B cell (primary cell): ENCODE data around the gene PSMA8. TPM values are rescaled to one million over a fixed set of nuclear protein-coding genes. Genes with fewer than 3 reads are reported as not detected.

ENCODE experiments used
- ATAC-seq: fragments of 200-7000 bp; cut with Tn5 transposase; one replicate; pipeline ENCODE4 v1.10.0; 2021; ENCODE audit warnings: low read depth, mild to moderate bottlenecking, moderate number of reproducible peaks, moderate library complexity
- CTCF ChIA-PET: fragments of 350-600 bp; sonication (Branson Sonifier 250); formaldehyde crosslinking; loops from one replicate; lab custom pipeline; 2021; ENCODE audit warnings: antibody characterized with exemption, inconsistent platforms; lab: Charles Lee
- POLR2A ChIA-PET: fragments of 350-600 bp; sonication (Branson Sonifier 250); formaldehyde crosslinking; loops from one replicate; lab custom pipeline; 2021; ENCODE audit warnings: antibody characterized with exemption; lab: Charles Lee
- DNase-seq: peaks from one replicate; pipeline ENCODE4 v3.0.0; 2013
- H2AFZ ChIP-seq: 2 replicates; pipeline ENCODE4 v1.6.1; 2012; ENCODE audit warnings: mild to moderate bottlenecking, low read depth, low read length; ENCODE audit not compliant: insufficient read depth, poor library complexity, severe bottlenecking
- H3K27ac ChIP-seq, 2 donors: 1 replicate in 1 of 2; 2 replicates in 1 of 2; pipeline ENCODE4 v1.5.1; 2012 to 2013; ENCODE audit warnings: low read length in 2 of 2, mild to moderate bottlenecking in 2 of 2, moderate library complexity in 1 of 2
- H3K27me3 ChIP-seq, 4 experiments: fragments of 200-600 bp in 1 of 4; sonication (generic) in 1 of 4; replicated peaks in 1 of 4; 1 replicate in 2 of 4; 2 replicates in 2 of 4; pipeline versions ENCODE4 v1.6.1 to v1.7.0; 2013 to 2016; ENCODE audit warnings: low read length in 3 of 4, mild to moderate bottlenecking in 2 of 4, mixed read lengths in 1 of 4, moderate library complexity in 1 of 4; ENCODE audit not compliant: insufficient read depth in 4 of 4, control insufficient read depth in 3 of 4; ENCODE audit errors: control extremely low read depth in 1 of 4
- H3K36me3 ChIP-seq, 2 experiments: replicated peaks in 1 of 2; 1 replicate in 1 of 2; 2 replicates in 1 of 2; pipeline versions ENCODE4 v1.6.1 to v1.7.1; 2013; ENCODE audit warnings: low read length in 1 of 2; ENCODE audit not compliant: insufficient read depth in 2 of 2, control insufficient read depth in 1 of 2; ENCODE audit errors: control extremely low read depth in 1 of 2, extremely low read depth in 1 of 2
- H3K4me1 ChIP-seq, 2 donors: fragments of 200-600 bp in 1 of 2; sonication (generic) in 1 of 2; 1 replicate in 1 of 2; 2 replicates in 1 of 2; pipeline versions ENCODE4 v1.5.1 to v1.6.1; 2013 to 2017; ENCODE audit warnings: low read length in 2 of 2; ENCODE audit not compliant: control insufficient read depth in 2 of 2, insufficient read depth in 2 of 2
- H3K4me2 ChIP-seq: replicated peaks from 2 replicates; pipeline ENCODE3; 2012; ENCODE audit warnings: mild to moderate bottlenecking, low read depth, low read length; ENCODE audit not compliant: poor library complexity, severe bottlenecking
- H3K4me3 ChIP-seq, 5 experiments: fragments of 200-600 bp in 1 of 5; sonication (generic) in 1 of 5; 1 replicate in 3 of 5; 2 replicates in 2 of 5; pipeline versions ENCODE4 v1.5.1 to v1.7.0; 2011 to 2016; ENCODE audit warnings: low read length in 4 of 5, mild to moderate bottlenecking in 4 of 5, low read depth in 2 of 5, control low read depth in 1 of 5, moderate library complexity in 1 of 5; ENCODE audit not compliant: insufficient read depth in 1 of 5; ENCODE audit errors: control extremely low read depth in 1 of 5, extremely low read depth in 1 of 5
- H3K79me2 ChIP-seq: fragments of 200-600 bp; sonication (generic); one replicate; pipeline ENCODE4 v1.6.0; 2016; ENCODE audit warnings: low read length; ENCODE audit not compliant: control insufficient read depth, insufficient read depth
- H3K9ac ChIP-seq: fragments of 200-600 bp; sonication (generic); 2 replicates; pipeline ENCODE4 v1.6.1; 2017; ENCODE audit warnings: mild to moderate bottlenecking, low read length, moderate library complexity
- H3K9me3 ChIP-seq, 3 donors: one replicate each; pipeline versions ENCODE4 v1.6.1 to v1.7.1; 2013; ENCODE audit warnings: low read length in 2 of 3; ENCODE audit not compliant: control insufficient read depth in 2 of 3, insufficient read depth in 1 of 3; ENCODE audit errors: control extremely low read depth in 1 of 3
- H4K20me1 ChIP-seq: 2 replicates; pipeline ENCODE4 v1.6.0; 2012; ENCODE audit warnings: mild to moderate bottlenecking, low read length; ENCODE audit not compliant: insufficient read depth, control insufficient read depth, poor library complexity, severe bottlenecking
- H3K27ac Mint-ChIP-seq: one replicate; pipeline ENCODE4 v1.8.0; 2021; ENCODE audit warnings: mixed read lengths
- H3K27me3 Mint-ChIP-seq: one replicate; pipeline ENCODE4 v1.8.0; 2021; ENCODE audit warnings: mixed read lengths
- H3K4me1 Mint-ChIP-seq: one replicate; pipeline ENCODE4 v1.8.0; 2021; ENCODE audit warnings: mixed read lengths
- H3K4me3 Mint-ChIP-seq: one replicate; pipeline ENCODE4 v1.8.0; 2021; ENCODE audit warnings: mixed read lengths
- H3K9me3 Mint-ChIP-seq: one replicate; pipeline ENCODE4 v1.8.0; 2022; ENCODE audit warnings: mixed read lengths; ENCODE audit not compliant: insufficient read depth
- EZH2 ChIP-seq: IDR thresholded peaks from 2 replicates; pipeline ENCODE4 v1.6.1; 2012; ENCODE audit warnings: borderline replicate concordance, low read depth, mild to moderate bottlenecking, moderate library complexity, low read length; ENCODE audit not compliant: insufficient read depth, poor library complexity, severe bottlenecking
- WGBS: methylation state at CpG from one replicate; pipeline ENCODE4 v1.1.5; 2013; ENCODE audit warnings: missing lambda C conversion rate; ENCODE audit not compliant: insufficient coverage; 5-methylcytosine and 5-hydroxymethylcytosine counted together
- intact Hi-C: fragments of 100-400 bp; cut with micrococcal nuclease; formaldehyde crosslinking; loops from one replicate; pipeline ENCODE4 v1.10.0; 2022
- polyA plus RNA-seq: library from polyadenylated mRNA; depleted of rRNA; stranded (reverse); fragments of >200 nt; gene quantifications from 2 replicates; pipeline ENCODE4 v1.2.3, GENCODE V29; 2012
- total RNA-seq, 2 donors: library from RNA; stranded (reverse); fragments of 120-200 nt in 1 of 2; gene quantifications; 1 replicate in 1 of 2; 2 replicates in 1 of 2; pipeline versions ENCODE4 v1.2.3 to v1.2.4, GENCODE V29; 2013 to 2022
- TF ChIP-seq, protein P1 (sequence below): fragments of 200-600 bp; IDR thresholded peaks from one replicate; pipeline ENCODE4 v1.8.0; 2022; ENCODE audit warnings: antibody characterized with exemption, mild to moderate bottlenecking

PSMA8 gene
- total and polyA plus RNA-seq, 2 donors (not counting 1 experiment from before 2014, with no cell fraction given), result 0.33 to 0.91 TPM

DNA sequence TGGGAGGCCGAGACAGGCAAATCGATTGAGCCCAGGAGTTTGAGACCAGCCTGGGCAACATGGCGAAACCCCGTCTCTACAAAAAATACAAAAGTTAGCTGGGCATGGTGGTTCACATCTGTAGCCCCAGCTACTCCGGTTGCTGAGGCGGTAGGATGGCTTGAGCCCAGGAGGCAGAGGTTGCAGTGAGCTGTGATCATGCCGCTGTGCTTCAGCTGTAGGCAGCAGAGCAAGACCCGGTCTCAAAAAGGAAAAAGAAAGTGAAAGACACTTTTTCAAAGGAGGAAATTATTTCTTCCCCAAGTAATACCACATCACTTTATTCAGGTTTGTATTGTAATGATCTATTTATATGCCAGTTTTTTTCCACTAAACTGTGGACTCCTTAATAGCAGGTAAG is 56.8 kb downstream of the PSMA8 start:
- H3K79me2 ChIP-seq, result no peaks in the 10 kb centered on the region
- peak overlapping the region; percentile 56 for H3K9ac ChIP-seq
- H2AFZ ChIP-seq, result peak overlapping the region; percentile 57
- Mint-ChIP-seq H3K4me1 (peaks cover 32% of the 10 kb centered on the region), H3K4me3 (peak overlapping the region; percentile 57), H3K27me3 (no peaks in the 10 kb centered on the region), H3K27ac (peak overlapping the region; percentile 80), H3K9me3 (no peaks in the 10 kb centered on the region)
- peaks cover 0 to under 1% (median 0%) of the 10 kb centered on the region in 3 donors for H3K9me3 ChIP-seq
- peak overlapping the region; percentile 78 for H3K4me2 ChIP-seq
- 20% methylated on average over 6 of the region's 8 CpGs for WGBS
- no peaks in the 10 kb centered on the region for H3K36me3 ChIP-seq
- no peaks in the 10 kb centered on the region for H4K20me1 ChIP-seq
- peak overlapping the region; percentile 59 to 90 for H3K27ac ChIP-seq
- CTCF ChIA-PET, result interaction anchor here (0.8 to 1.1 kb wide), 3 partner anchors 8 to 270 kb away, joined by 3 to 4 read pairs (median 3); no protein-coding TSS in a partner anchor
- ATAC-seq, result peak; percentile 93
- H3K4me3 ChIP-seq, result peak overlapping the region in 4 of 5 experiments; percentile 11 to 59 (median 18)
- peak; percentile 79 for DNase-seq
- POLR2A ChIA-PET, result interaction anchor here (0.9 kb wide), 1 partner anchor 36 kb away, joined by 4 read pairs; the partner anchor contains the start of gene TAF4B
- no peak for TF ChIP-seq EZH2
- TF ChIP-seq, protein P1, sequence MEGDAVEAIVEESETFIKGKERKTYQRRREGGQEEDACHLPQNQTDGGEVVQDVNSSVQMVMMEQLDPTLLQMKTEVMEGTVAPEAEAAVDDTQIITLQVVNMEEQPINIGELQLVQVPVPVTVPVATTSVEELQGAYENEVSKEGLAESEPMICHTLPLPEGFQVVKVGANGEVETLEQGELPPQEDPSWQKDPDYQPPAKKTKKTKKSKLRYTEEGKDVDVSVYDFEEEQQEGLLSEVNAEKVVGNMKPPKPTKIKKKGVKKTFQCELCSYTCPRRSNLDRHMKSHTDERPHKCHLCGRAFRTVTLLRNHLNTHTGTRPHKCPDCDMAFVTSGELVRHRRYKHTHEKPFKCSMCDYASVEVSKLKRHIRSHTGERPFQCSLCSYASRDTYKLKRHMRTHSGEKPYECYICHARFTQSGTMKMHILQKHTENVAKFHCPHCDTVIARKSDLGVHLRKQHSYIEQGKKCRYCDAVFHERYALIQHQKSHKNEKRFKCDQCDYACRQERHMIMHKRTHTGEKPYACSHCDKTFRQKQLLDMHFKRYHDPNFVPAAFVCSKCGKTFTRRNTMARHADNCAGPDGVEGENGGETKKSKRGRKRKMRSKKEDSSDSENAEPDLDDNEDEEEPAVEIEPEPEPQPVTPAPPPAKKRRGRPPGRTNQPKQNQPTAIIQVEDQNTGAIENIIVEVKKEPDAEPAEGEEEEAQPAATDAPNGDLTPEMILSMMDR, result no peak
- H3K4me1 ChIP-seq, result peaks cover 20 to 26% of the 10 kb centered on the region in 2 donors
- intact Hi-C loops, result loop anchor here (1.0 to 2.0 kb wide), 3 partner anchors 36 to 100 kb away; partner anchors contain the start of genes SS18 and TAF4B
- no peaks in the 10 kb centered on the region for H3K27me3 ChIP-seq

DNA sequence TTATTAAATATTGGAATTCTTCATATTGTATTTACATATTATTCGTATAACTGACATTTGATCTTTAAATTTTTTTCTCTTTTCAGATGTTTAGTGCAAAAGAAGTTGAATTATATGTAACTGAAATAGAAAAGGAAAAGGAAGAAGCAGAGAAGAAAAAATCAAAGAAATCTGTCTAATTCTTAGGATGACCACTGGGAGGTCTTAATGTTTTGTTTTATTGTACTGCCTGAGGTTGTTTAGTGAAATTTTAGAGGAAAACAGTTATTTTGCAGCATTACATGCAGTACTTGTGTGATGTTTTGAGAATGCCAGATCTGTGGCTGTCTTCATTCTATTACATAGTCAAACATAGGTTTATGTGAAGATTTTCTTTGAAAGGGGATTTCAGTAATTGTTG is 58.6 kb downstream of the PSMA8 start:
- Histone ChIP-seq H3K27me3 (no peaks in the 10 kb centered on the region), H3K79me2 (no peaks in the 10 kb centered on the region), H3K4me2 (no peak overlapping the region), H3K27ac (peak overlapping the region in 1 of 2 donors; percentile 43), H3K36me3 (no peaks in the 10 kb centered on the region), H2AFZ (no peak overlapping the region), H3K9ac (no peak overlapping the region), H3K4me3 (no peak overlapping the region), H3K4me1 (peaks cover 20 to 26% of the 10 kb centered on the region in 2 donors), H4K20me1 (no peaks in the 10 kb centered on the region), H3K9me3 (no peaks in the 10 kb centered on the region)
- Mint-ChIP-seq H3K4me3 (no peak overlapping the region), H3K4me1 (peaks cover 32% of the 10 kb centered on the region), H3K27me3 (no peaks in the 10 kb centered on the region), H3K9me3 (no peaks in the 10 kb centered on the region), H3K27ac (peak overlapping the region; percentile 47)
- no peak for TF ChIP-seq EZH2
- TF ChIP-seq, protein P1, result no peak
- intact Hi-C loops, result no loop called here
- no CpG with 5 or more reads among the region's 1 CpG for WGBS
- DNase-seq, result no peak
- no peak for ATAC-seq
- POLR2A ChIA-PET, result no interaction called here
- CTCF ChIA-PET, result interaction anchor here (0.6 kb wide), 1 partner anchor 1313 kb away, joined by 3 read pairs; no protein-coding TSS in a partner anchor
